AG09319 (cell line): ENCODE measurements around the gene CADM1.

Experiments used
- DNase-seq: peaks from one replicate; pipeline ENCODE4 v3.0.0-alpha.2; 2010; ENCODE audit warnings: low read depth; ENCODE audit errors: extremely low read depth
- TF ChIP-seq, protein P1 (sequence below): IDR thresholded peaks from 2 replicates; pipeline ENCODE4 v1.5.1; 2011; ENCODE audit warnings: low read depth, mild to moderate bottlenecking, inconsistent platforms, low read length, moderate library complexity

The CADM1 gene

DNA sequence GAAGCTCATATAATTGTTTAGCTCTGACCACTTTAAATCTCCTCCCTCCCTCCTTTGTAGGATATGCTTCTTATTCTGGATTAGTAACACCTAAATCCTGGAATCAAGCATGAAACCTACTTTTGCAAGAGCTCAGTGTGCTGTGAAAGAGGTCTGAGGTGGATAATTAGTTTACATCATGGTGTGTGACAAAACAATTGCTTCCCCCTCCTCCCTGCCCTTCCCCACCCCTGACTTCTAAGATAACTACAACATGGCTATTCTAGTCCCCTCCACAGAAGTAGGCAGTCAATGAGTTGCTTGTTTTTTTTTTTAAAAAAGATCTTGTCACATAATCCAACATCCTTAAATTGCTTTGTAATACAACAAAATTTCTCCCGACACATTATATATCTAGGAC is 314.0 kb downstream of the CADM1 start:
- TF ChIP-seq, protein P1, sequence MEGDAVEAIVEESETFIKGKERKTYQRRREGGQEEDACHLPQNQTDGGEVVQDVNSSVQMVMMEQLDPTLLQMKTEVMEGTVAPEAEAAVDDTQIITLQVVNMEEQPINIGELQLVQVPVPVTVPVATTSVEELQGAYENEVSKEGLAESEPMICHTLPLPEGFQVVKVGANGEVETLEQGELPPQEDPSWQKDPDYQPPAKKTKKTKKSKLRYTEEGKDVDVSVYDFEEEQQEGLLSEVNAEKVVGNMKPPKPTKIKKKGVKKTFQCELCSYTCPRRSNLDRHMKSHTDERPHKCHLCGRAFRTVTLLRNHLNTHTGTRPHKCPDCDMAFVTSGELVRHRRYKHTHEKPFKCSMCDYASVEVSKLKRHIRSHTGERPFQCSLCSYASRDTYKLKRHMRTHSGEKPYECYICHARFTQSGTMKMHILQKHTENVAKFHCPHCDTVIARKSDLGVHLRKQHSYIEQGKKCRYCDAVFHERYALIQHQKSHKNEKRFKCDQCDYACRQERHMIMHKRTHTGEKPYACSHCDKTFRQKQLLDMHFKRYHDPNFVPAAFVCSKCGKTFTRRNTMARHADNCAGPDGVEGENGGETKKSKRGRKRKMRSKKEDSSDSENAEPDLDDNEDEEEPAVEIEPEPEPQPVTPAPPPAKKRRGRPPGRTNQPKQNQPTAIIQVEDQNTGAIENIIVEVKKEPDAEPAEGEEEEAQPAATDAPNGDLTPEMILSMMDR = no peak
- DNase-seq = no peak

DNA sequence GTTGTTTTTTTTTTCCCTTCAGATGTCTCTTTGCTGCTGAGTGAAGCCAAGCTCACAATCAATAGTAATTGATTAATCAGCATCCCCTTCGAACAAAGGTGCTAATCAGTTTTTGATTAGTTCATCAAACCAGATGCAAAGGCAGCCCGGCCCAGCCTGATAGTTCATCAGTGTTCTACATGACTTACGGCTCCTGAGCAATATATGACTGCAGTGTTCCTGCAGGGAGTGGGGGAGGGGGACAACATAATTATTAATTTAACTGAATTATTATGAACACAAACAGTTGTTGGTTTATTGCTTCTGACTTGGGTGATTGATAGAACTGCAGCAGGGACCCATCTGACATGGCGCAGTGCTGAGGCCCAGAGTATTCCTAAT is 315.3 kb downstream of the CADM1 start:
- DNase-seq = no peak
- TF ChIP-seq, protein P1 = no peak

DNA sequence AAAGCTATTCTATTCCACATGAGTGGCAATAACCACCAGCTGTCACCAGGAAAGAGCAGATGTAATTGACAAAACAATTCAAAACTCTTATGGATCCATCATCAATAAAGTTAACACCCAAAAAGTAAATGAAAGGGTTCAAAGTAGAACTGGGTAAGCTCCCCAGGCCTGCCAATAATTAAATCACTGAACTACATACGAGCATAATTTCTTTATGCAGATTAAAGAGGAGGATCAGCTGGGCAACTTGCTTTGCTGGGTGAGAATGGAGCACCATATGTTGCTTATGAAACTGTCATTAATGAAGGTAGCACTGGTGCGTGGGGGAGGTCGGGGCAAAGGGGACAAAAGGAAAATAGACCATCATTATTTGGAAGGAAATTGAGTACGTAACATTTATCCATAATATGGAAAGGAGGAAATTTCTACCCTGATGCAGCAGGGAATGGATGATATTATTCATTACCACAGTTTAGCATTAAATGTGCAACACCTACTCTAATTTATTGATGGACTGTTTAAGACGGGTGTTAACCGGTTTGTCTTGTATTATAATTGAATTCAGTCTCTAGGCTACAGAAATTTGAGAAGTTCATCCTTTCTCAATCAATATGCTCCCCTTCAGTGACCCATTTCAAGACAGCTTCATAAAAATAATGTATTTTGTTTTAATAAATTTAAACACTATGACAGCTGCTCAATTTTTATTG is 315.9 kb downstream of the CADM1 start:
- no peak for DNase-seq
- TF ChIP-seq, protein P1 = no peak

DNA sequence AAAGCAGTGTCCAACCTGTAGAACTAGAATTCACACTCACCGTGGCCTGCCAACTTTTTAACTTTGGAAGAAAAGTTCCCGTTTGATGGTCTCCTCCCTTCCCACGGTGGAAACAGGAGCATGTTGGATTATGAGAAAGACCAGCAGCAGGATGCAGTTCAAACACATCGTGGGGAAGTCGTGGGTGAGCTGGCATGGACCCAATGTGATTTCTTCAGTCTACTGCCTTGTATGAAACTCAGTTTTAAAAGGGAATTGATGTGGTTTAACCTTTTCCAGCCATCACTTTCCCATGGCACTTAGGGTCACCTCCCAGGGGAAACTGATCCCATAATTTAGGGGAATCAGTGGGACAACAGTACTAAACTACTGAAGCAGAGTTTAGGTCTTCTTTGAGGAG is 318.3 kb downstream of the CADM1 start:
- no peak for DNase-seq
- TF ChIP-seq, protein P1 = no peak

DNA sequence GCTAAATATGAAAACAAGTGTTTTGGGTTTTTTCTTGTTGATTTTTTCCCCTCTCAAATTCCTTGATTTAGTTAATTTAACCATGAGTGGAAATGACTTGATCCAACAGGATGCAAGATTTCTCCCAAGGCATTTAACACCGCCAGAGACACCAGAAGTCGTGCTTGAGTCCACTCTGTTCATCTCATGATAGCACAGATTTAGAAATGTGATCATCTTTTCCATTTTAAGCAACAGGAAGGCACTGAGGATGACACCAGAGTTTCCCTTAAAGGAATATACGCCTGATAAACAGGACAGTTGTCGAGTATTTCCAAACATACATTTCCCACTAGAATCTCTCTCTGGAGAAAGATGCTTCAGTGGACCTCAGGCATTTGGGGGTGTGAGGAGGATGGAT is 318.7 kb downstream of the CADM1 start:
- TF ChIP-seq, protein P1 = no peak

DNA sequence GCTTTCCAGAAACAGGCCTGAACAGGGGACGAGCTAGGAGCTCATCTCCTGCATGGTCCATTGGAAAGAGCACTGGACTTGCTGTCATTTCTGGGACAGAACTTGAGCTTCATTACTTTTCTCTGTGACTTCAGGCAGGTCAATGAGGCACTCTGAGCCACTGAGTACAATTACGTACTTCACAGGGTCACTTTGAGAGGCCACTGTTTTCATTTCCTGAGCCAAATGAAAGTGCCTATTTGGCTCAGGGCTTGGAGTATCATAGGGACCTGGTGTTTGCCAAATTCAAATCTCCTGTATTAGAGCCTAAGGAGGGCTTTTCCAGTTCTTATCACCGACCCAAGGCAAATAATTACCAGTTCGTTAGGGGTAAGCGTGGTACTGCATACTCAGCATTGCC is 319.3 kb downstream of the CADM1 start:
- no peak for DNase-seq
- TF ChIP-seq, protein P1 = no peak

More for the DNA sequence above, 318.7 kb downstream of the CADM1 start:
- no peak for DNase-seq

DNA sequence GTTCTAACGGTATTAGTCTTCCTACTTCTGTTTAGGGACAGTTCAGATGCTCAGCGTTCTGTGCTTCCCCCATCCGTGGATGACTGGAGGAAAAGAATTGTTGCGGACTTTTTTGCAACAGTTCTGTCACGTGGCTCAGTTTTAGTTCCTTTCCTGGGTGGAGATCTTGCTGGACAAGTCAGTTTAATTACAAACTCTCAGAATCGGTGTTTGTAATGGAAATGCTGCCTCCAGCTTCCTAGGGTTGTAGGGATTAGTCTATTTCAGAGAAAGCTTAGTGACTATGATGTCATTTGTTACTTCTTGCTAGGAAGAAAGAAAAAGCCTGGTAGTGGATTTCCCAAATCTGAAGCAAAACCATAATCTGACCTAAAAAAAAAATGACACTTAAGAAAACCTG is 320.4 kb downstream of the CADM1 start:
- TF ChIP-seq, protein P1 = no peak
- DNase-seq = no peak
